HG03460 (cell line): ENCODE results near the gene PTPRA.
"Not testable (repeated sequence)": the region's sequence is repeated elsewhere in the genome, so short reads cannot be mapped to it uniquely, and the experiment has no call there.

Experiments used
- ATAC-seq: cut with Tn5 transposase; IDR thresholded peaks from one replicate; pipeline ENCODE4 v1.9.1; 2021; ENCODE audit not compliant: unreplicated experiment

PTPRA gene, protein sequence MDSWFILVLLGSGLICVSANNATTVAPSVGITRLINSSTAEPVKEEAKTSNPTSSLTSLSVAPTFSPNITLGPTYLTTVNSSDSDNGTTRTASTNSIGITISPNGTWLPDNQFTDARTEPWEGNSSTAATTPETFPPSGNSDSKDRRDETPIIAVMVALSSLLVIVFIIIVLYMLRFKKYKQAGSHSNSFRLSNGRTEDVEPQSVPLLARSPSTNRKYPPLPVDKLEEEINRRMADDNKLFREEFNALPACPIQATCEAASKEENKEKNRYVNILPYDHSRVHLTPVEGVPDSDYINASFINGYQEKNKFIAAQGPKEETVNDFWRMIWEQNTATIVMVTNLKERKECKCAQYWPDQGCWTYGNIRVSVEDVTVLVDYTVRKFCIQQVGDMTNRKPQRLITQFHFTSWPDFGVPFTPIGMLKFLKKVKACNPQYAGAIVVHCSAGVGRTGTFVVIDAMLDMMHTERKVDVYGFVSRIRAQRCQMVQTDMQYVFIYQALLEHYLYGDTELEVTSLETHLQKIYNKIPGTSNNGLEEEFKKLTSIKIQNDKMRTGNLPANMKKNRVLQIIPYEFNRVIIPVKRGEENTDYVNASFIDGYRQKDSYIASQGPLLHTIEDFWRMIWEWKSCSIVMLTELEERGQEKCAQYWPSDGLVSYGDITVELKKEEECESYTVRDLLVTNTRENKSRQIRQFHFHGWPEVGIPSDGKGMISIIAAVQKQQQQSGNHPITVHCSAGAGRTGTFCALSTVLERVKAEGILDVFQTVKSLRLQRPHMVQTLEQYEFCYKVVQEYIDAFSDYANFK

GRCh38 chr20:2873010-2873746 is at the start of gene PTPRA:
Gene PTPRA, plus strand, starts transcription at chr20:2873481. Its CDS starts 90,797 bp downstream, at chr20:2964278.
- peak; percentile 85 for ATAC-seq

DNA sequence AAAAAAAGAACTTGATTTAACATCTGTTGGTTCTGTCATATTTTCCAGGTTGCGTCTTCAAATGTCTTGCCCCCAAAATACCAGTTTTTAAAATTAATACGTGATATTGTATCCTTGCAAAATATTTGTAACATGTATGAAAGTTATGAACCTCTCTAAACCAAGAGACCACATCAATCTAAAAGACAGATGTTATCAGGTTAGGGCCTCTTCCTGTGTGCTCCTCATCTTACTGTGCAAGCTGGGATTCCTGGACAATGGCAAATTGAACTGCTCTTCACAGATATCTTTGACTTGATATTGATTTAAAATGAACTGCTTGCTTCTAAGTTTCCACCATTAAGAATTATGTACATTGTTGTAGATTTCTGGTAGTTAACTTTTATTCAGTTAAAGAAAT is 47.5 kb upstream of the PTPRA start:
- ATAC-seq, result no peak

GRCh38 chr20:2826655-2827054 is 46.6 kb upstream of the PTPRA start:
- no peak for ATAC-seq

DNA sequence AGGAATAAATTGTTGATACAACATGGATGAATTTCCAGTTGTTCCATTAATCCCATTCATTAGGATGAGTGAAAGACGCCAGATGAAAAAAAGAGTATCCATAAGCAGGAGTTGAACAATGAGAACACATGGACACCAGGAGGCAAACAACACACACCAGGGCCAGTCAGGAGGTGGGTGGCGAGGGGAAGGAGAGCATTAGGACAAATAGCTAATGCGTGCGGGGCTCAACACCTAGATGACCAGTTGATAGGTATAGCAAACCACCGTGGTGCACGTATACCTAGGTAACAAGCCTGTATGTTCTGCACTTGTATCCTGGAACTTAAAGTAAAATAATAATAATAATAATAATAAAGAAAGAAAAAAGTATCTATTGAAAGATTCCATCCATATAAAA is 43.9 kb upstream of the PTPRA start:
- ATAC-seq, result no peak

DNA sequence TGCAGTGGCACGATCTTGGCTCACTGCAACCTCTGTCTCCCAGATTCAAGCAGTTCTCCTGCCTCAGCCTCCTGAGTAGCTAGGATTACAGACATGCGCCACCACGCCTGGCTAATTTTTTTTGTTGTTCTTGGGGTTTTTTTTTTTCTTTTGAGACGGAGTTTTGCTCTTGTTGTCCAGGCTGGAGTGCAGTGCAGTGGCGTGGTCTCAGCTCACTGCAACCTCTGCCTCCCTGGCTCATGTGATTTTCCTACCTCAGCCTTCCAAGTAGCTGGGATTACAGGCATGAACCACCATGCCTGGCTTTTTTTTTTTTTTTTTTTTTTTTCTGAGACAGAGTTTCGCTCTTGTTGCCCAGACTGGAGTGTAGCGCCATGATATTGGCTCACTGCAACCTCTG is 42.1 kb upstream of the PTPRA start:
- not testable (repeated sequence) for ATAC-seq

- ATAC-seq, result no peak
These were observed 39.5 kb upstream of the PTPRA start for GRCh38 chr20:2833761-2834160.

DNA sequence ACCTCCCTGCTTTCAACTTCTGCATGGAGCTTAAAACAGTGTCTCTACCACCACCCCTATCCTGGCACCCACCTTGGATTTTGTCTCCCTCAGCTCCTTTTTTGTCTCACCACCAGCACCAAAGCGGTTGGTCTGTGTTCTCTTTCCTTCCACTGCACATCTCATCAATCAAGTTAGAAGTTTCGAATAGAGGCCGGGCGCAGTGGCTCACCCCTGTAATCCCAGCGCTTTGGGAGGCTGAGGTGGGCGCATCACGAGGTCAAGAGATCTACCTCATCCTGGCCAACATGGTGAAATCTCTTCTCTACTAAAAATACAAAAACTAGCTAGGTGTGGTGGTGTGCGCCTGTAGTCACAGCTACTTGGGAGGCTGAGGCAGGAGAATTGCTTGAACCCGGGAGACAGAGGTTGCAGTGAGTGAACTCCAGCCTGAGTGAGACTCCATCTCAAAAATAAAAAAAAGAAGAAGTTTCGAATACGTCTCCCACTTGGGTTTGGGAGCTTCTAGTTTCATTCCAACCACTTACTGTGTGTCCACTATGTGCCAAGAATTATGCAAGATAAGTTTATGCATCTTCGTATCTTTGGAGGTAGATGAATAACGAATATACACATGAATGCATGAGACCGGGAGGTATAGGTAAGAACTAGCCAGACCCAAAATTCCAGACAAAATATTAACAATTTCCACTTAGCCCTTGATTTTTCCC is 38.7 kb upstream of the PTPRA start:
- no peak for ATAC-seq

- no peak for ATAC-seq
These were observed 37.9 kb upstream of the PTPRA start for GRCh38 chr20:2835331-2835796.

GRCh38 chr20:2836035-2836434 is 37.2 kb upstream of the PTPRA start:
- ATAC-seq, result no peak

DNA sequence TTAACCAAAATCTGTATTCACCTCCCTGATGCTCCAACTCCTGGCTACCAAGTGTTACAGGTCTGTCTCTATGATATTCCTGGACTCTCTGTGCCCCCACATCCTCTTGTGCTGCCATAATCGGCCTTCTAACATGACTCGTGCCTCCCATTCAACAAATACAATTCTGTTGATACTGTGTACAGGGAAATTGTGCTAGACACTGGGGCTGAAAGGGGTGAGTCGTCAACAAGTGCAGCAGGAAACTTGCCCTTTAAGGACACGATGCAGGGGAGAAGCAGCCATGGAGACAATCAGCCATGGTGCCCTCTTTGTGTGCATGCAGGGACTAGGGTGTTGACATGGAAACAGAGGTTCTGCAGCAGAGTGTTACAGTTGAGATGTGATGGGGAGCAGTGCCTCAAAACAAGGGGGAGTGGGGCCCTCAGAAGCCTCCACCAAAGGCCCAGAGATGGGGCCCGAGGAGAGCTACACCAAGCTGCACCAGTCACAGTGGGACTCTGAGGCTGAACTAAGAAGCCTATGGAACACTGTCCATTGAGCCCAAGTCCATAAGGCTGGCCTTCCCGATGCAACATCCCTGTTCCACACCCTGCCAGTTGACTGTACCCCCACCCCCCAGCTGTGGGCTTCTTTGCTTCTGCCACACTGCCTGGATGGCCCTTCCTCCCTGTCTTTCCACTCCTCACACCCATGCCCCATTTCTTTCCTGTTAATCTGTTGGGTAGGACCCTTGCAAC is 35.9 kb upstream of the PTPRA start:
- no peak for ATAC-seq

GRCh38 chr20:2838170-2838797 is 35.0 kb upstream of the PTPRA start:
- no peak for ATAC-seq

- ATAC-seq, result no peak
These were observed 34.2 kb upstream of the PTPRA start for GRCh38 chr20:2838847-2839671.

DNA sequence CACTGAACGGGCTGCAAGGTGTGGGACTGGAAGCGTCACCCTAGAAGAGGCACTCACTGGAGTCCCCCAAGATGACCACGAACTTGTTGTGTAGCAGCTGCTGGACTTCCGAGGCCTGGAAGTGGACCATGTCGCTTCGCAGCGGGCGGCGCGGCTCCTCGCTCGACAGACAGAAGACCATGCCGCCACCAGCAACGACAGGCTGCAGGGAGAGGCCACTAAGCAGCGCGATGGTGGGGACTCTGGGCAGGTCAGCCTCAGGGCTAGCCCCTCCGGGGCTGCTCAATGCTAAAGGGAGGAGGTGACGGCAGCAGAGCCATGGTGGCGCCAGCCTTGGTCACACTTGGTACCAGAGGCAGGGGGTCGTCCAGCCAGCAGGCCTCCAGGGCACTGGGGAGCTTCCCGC is 33.5 kb upstream of the PTPRA start:
- no peak for ATAC-seq

DNA sequence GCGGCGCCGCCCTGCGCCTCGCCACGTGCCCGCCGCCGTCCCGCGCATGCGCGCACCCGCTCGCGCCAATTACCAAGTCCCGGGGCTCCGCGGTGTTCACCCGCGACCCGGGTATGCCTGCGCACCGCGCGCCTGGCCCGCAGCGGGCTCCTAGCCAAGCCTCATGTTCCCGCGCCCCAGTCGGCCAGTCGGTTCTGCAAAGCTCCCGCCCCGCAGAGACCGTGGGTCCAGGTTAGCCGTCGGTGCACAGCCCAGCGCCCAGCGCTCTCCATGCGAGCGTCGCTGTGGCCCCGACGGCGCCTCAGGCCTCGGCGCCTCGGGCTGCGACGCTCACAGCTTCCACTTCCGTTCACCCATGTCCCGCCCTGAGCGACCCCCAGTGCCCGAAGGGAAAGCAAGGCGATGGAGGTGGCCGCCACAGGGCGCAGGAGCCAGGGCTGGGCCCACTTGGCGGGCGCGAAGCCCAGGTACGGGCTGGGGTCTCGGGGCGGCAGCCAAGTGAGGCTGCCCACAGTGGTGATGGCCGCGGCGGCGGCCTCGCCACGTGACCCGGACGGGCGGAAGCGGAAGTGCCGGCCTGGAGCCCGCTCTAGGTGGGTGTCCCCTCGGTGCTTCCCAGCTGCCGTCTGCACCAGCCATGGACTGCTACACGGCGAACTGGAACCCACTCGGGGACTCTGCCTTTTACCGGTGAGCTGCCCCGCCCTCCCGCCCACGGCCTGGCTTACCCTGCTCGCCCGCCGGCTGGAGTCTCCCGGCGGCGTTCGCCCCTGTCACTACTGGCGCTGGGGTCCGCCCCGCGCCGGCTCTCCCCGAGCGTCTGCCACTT is 32.9 kb upstream of the PTPRA start, which contains the start of the genes PCED1A and VPS16:
Gene PCED1A (minus strand): TSS at position 518 of the 829 bp plus-strand sequence. CDS start 743 bp downstream, outside the sequence.
Gene VPS16 (plus strand): TSS at position 608 of the 829 bp plus-strand sequence. CDS start 30 bp downstream, at position 638.
- ATAC-seq, result peak; percentile 96

DNA sequence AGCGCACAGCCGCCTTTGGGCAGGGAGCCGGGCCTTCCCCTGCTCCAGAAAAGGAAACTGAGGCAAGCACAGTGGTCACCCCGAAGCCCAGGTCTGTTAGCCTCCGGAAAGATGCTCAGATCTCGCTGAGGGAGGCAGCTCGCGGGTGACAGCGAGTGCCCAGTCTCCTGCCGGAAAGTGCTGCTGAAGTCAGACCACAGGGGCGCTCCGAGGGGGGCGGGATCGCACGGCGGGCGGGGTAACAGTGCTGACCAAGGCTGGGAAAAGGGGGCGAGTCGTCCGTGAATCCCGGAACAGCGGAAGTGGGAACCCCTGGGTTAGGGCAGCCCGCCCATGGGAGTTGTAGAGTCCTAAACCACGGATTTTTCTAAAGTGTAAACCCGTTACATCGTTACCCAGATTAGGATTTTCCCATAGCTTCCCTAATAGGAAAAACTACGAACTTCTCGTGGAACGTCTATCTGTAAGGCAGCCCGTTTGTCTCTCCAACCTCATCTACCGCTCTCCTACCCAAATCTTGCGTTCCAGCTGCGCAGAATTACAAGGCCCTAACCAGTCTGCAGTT is 32.2 kb upstream of the PTPRA start:
- ATAC-seq, result peak; percentile 26

DNA sequence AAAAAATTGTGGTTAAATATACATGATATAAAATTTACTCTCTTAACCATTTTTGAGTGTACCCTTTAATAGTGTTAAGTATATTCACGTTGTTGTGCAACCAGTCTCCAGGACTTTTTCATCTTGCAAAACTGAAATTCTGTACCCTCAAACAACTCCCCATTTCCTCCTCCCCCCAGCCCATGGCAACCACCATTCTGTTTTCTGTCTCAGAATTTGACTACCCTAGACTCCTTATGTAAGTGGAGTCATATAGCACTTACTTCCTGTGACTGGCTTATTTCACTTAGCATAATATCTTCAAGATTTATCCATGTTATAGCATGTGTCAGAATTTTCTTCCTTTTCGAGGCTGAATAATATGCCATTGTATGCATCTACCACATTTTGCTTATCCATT is 27.7 kb upstream of the PTPRA start:
- no peak for ATAC-seq

DNA sequence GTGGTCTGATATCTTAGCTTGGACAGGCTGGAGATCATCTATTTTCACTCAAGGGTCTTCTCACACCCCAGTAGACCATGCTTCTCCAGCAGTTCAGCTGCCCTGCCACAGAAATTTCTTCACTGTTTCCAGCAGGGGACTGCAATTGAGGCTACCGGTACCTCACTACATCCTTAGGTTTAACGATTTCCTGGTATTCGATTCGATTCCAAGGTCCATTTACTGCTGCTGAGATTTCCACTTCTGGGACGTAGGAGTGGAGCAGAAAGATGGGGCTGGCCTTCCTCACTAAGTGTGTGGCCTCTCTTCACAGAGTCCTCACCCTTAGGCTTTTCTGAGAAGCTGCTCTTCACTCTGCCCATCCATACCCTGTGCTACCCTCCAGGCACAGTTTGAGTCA is 26.6 kb upstream of the PTPRA start:
- no peak for ATAC-seq
